ENCODE results near the gene LRRC75A. TPM values are rescaled to one million over a fixed set of nuclear protein-coding genes. Genes with fewer than 3 reads are reported as not detected.

Gene LRRC75A
- total RNA-seq, 1 experiment from 2014 or later: 15.8 TPM

- no peaks in the 10 kb centered on the region for H3K9me3 ChIP-seq (ENCODE audit: insufficient read depth, low read depth)
- no TSS peak for BruUV-seq (replicated peaks)
- H3K4me2 ChIP-seq: no peak overlapping the region
- peaks cover 3% of the 10 kb centered on the region; the same call in 1 of the 2 replicates for H3F3A ChIP-seq (ENCODE audit: insufficient read depth, low read depth)
- H3K36me3 ChIP-seq (ENCODE audit: low read depth): no peaks in the 10 kb centered on the region
- no peak overlapping the region for H3K27ac ChIP-seq
- CTCF ChIA-PET: no interaction called here
- no peaks in the 10 kb centered on the region for H3K79me2 ChIP-seq (ENCODE audit: low read depth)
- H4K20me1 ChIP-seq (ENCODE audit: insufficient read depth): no peaks in the 10 kb centered on the region
- POLR2A ChIA-PET (ENCODE audit: unreplicated experiment): no interaction called here
- intact Hi-C loops (cut with micrococcal nuclease; ENCODE audit: unreplicated experiment): no loop called here
- H3K27me3 ChIP-seq (ENCODE audit: insufficient read depth, low read depth): peaks cover 9% of the 10 kb centered on the region; the same call in 1 of the 2 replicates
- H3K4me1 ChIP-seq (replicated peaks; ENCODE audit: insufficient read depth): peaks cover 7% of the 10 kb centered on the region; the same call in 1 of the 2 replicates
- no peak overlapping the region for H2AFZ ChIP-seq
- DNase-seq: no peak
- no peaks in the 10 kb centered on the region for H3K9me2 ChIP-seq (ENCODE audit: insufficient read depth)
- TF ChIP-seq CTCF (conservative IDR thresholded peaks at IDR 0.05) (no peak), EZH2 (IDR thresholded peaks at IDR 0.05; ENCODE audit: low read depth) (no peak)
- no peak overlapping the region for H3K4me3 ChIP-seq
These were observed 1.6 kb upstream of the LRRC75A start for GRCh38 chr17:16493531-16494046.

GRCh38 chr17:16492613-16493530 is 879 bp upstream of the LRRC75A start:
- H3K27me3 ChIP-seq (ENCODE audit: insufficient read depth, low read depth): peaks cover 9% of the 10 kb centered on the region; the same call in 1 of the 2 replicates
- peak overlapping the region; percentile 52; the same call in 1 of the 2 replicates for H3K4me3 ChIP-seq

More at GRCh38 chr17:16492613-16493530, 879 bp upstream of the LRRC75A start:
- Histone ChIP-seq H3K4me2 (peak overlapping the region; percentile 69), H3K36me3 (ENCODE audit: low read depth) (no peaks in the 10 kb centered on the region), H4K20me1 (ENCODE audit: insufficient read depth) (no peaks in the 10 kb centered on the region), H3K79me2 (ENCODE audit: low read depth) (no peaks in the 10 kb centered on the region), H3K9me3 (ENCODE audit: insufficient read depth, low read depth) (no peaks in the 10 kb centered on the region), H3F3A (ENCODE audit: insufficient read depth, low read depth) (peaks cover 3% of the 10 kb centered on the region; the same call in 1 of the 2 replicates), H3K9me2 (ENCODE audit: insufficient read depth) (no peaks in the 10 kb centered on the region), H3K4me1 (replicated peaks; ENCODE audit: insufficient read depth) (peaks cover 7% of the 10 kb centered on the region; the same call in 1 of the 2 replicates), H2AFZ (no peak overlapping the region), H3K27ac (no peak overlapping the region)
- intact Hi-C loops (cut with micrococcal nuclease; ENCODE audit: unreplicated experiment): no loop called here
- ChIA-PET POLR2A (ENCODE audit: unreplicated experiment) (interaction anchor here (0.6 kb wide), 2 partner anchors 8 to 51 kb away, joined by 3 to 4 read pairs; no protein-coding TSS in a partner anchor), CTCF (no interaction called here)
- no peak for DNase-seq
- no TSS peak for BruUV-seq (replicated peaks)
- no peak for TF ChIP-seq EZH2 (IDR thresholded peaks at IDR 0.05; ENCODE audit: low read depth)
- no peak for TF ChIP-seq CTCF (conservative IDR thresholded peaks at IDR 0.05)
